C4-2B (cell line): ENCODE results near the gene RPL27A.

ENCODE experiments used
- H3K27ac ChIP-seq: fragments of 450-650 bp; 2 replicates; pipeline ENCODE4 v1.5.1; 2017
- CTCF ChIP-seq: fragments of 450-650 bp; conservative IDR thresholded peaks from 2 replicates; pipeline ENCODE4 v1.5.1; 2017; ENCODE audit warnings: mild to moderate bottlenecking
- ZFX ChIP-seq: fragments of 450-650 bp; IDR thresholded peaks from 2 replicates; pipeline ENCODE4 v1.6.1; 2017

The RPL27A gene

DNA sequence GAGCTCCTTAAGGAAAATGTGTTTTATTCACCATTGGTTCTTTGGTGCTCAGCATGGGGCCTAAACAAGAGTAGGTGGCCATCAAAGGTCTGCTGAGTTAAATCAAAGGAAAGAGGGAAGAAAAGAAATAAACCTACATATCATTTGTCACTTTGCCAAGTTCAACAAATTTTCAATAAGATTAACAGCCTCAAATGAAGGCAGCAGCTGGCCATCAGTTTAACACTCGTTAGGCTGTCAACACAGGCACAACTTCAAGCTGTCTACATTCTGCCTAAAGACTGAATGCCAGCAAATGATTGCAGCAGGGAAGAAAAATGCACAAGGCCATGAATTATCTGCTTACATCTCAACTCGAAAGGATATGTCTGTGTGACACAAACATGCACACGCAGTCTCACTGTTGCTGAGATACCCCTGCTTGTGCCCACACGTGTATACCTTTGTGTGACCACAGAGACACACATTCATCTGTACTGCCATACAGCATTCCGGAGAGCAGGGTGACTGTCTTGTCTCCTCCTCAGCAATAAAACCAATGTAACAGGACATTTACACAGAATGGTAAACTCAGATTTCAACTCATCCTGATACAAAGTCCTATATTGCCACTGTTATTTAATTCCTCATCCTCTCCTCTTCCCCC lies 40.3 kb upstream of the RPL27A start:
- no peak for TF ChIP-seq ZFX
- TF ChIP-seq CTCF: no peak
- no peak overlapping the region for H3K27ac ChIP-seq

DNA sequence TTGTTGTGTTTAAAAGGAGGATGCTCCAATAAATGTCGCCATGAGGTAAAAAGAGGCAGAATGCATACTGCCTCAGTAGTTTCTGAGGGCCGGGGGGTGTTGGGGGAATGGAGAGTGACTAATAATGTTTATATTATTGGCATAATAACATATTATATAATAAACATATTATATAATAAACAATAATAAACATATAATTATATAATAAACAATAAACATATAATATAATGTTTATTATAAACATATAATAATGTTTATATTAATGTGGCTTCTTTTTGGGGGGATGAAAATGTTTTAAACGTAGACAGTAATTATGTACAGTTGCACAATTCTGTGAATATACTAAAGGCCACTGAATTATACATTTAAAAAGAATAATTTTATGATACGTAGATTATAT lies 35.7 kb upstream of the RPL27A start:
- TF ChIP-seq ZFX (no peak), CTCF (no peak)
- H3K27ac ChIP-seq: no peak overlapping the region

DNA sequence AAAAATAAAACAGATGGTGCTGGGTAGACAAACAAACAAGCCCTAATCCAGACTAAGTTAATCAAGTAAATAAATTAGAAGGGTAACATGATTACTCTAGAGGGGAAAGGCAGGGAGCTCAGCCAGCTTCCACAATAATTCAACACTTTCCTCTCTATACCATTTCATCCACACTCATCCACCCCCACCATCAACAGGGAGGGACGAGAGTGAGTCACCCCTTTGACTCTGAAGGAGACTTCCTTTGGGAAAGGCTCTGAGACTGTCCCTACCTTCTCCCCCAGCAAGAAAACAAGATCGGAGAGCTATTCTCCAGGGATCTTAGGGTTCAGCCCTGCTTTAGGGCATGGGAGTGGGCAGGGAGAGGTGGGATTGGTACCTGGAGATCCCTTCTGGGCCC lies 33.2 kb upstream of the RPL27A start:
- no peak overlapping the region for H3K27ac ChIP-seq
- TF ChIP-seq ZFX (no peak), CTCF (no peak)

DNA sequence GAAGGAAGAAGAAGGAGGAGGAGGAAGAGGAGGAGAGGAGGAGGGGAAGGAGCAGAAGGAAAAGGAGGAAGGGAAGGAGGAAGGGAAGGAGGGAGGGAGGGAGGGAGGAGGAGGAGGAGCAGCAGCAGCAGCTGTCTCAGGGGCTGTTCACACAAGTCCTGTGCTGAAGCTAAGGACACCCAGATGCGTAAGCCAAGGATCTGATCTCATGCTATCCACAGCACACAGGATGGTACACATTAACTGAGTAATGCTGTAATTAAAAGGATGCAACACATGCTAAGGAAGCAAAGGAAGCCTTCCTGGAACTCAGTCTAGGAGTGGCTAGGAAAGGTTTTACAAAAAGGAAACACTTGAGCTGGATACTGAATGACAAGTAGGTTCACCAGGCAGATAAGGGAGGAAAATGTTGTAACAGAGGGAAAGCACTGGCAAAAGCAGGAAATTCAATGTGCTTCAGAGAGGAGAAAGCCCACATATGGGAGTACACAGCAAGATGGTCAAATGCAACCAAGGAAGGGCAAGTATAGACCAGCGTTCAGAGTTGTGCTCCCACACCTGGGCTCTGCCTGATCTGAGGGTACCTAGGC lies 32.1 kb upstream of the RPL27A start:
- H3K27ac ChIP-seq: no peak overlapping the region
- TF ChIP-seq CTCF (no peak), ZFX (no peak)

DNA sequence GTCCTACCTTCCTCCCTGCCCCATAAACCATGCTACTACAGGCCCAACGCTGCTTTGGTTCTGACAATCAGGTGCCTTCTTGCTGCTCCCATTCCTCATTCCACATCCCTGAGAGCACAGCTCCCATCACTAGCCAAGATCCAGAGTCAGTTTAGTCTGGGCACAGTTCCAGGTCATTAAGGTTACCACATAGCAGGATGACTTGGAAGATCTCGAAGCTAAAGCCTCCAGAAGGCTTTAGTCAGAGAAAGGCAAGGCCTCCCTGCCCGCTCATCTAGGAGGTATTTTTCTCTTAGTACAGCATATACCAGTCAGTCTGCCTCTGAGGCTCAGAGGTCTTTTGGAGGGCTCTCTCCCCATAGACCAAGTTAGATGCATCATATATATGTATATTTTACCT lies 30.5 kb upstream of the RPL27A start:
- no peak overlapping the region for H3K27ac ChIP-seq

DNA sequence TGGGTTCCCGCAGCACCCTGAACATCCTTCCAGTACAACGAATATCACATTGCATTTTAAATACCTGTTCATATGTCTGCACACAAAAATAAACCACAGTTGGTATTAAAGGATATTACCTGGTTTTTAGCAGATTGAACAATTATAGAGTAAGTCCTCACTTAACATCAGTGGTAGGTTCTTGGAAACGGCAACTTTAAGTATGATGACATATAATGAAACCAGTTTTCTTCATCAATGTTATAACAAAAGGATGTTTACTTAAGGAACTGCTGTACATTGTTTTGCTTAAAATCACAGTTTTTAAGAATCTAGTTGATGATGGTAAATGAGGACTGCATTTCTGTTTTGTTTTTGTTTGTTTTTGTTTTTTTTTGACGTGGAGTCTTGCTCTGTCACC lies 28.1 kb upstream of the RPL27A start:
- no peak for TF ChIP-seq ZFX
- TF ChIP-seq CTCF: no peak
- no peak overlapping the region for H3K27ac ChIP-seq

More for the DNA sequence above, 30.5 kb upstream of the RPL27A start:
- TF ChIP-seq ZFX: no peak
- no peak for TF ChIP-seq CTCF

DNA sequence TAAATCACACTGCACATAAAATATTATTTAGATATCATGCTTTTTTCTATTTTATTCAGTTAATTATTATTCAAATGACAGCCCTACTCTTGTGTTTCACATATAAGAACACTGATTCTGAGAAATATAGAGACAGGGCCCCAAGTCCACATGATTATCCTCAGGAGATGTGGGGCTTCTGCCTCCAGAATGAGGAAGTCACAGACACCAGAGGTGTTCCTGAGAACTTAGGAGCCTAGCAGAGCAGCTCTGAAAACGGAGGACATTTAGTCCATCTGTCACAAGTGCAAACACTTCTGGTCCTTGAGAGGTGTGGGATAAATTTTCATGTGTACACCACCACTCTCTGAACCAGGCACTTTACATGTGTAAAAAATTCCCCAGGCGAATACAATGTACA lies 26.3 kb upstream of the RPL27A start:
- no peak for TF ChIP-seq CTCF
- TF ChIP-seq ZFX: no peak
- no peak overlapping the region for H3K27ac ChIP-seq
